Upper lobe of left lung (tissue), 4 donors: Measurements from ENCODE around the gene DOK5.

Source experiments
- POLR2A ChIP-seq, 4 donors: fragments of 450-650 bp; IDR thresholded peaks; one replicate each; pipeline ENCODE4 v1.5.1; 2016 to 2017; ENCODE audit warnings: antibody characterized with exemption in 4 of 4, mild to moderate bottlenecking in 2 of 4
- POLR2AphosphoS5 ChIP-seq, 2 donors: sonication (generic); formaldehyde crosslinking; IDR thresholded peaks; one replicate each; pipeline ENCODE4 v1.5.1; 2017; ENCODE audit warnings: antibody characterized with exemption in 2 of 2

GRCh38 chr20:54692168-54692887, 216.9 kb downstream of the DOK5 start:
- no peak for TF ChIP-seq POLR2AphosphoS5 (IDR thresholded peaks at IDR 0.05)
- TF ChIP-seq POLR2A (IDR thresholded peaks at IDR 0.05) = no peak
